Endothelial cell of umbilical vein (primary cell): ENCODE data around the gene PROZ. TPM values are rescaled to one million over a fixed set of nuclear protein-coding genes. Genes with fewer than 3 reads are reported as not detected.

Source experiments
- BruUV-seq: library from RNA; stranded (reverse); fragments of 400-500 nt; replicated peaks from 2 replicates; lab custom pipeline; 2021; lab: Mats Ljungman, UMichigan
- CTCF ChIA-PET: fragments of 300-600, 350-600 bp; sonication (Branson Sonifier 250); formaldehyde crosslinking; loops from one replicate; lab custom pipeline; 2021; ENCODE audit warnings: antibody characterized with exemption, inconsistent platforms; lab: Charles Lee
- POLR2A ChIA-PET: fragments of 300-600, 350-600 bp; sonication (Branson Sonifier 250); formaldehyde crosslinking; loops from one replicate; lab custom pipeline; 2021; ENCODE audit warnings: antibody characterized with exemption, inconsistent platforms; lab: Charles Lee
- DNase-seq: peaks from one replicate; pipeline ENCODE4 v3.0.0-alpha.2; 2011; ENCODE audit warnings: low read depth, low spot score
- FAIRE-seq: peaks from 2 replicates; lab custom pipeline; 2011; peaks lifted over from hg19 to GRCh38; lab: Jason Lieb, UNC
- H2AFZ ChIP-seq: 2 replicates; pipeline ENCODE4 v1.6.0; 2012; ENCODE audit warnings: low read depth, low read length, control low read depth, inconsistent platforms
- H3K27ac ChIP-seq: 2 replicates; pipeline ENCODE4 v1.5.1; 2011; ENCODE audit warnings: low read depth, mild to moderate bottlenecking, control low read depth, low read length, moderate library complexity; ENCODE audit not compliant: insufficient read depth
- H3K27me3 ChIP-seq, 2 experiments: 2 replicates each; pipeline versions ENCODE4 v1.6.0 to v1.6.1; 2011; ENCODE audit warnings: low read length in 2 of 2, mixed read lengths in 1 of 2; ENCODE audit not compliant: control insufficient read depth in 2 of 2, insufficient read depth in 2 of 2
- H3K36me3 ChIP-seq, 2 experiments: 2 replicates in 1 of 2; 3 replicates in 1 of 2; pipeline ENCODE4 v1.5.1; 2011; ENCODE audit warnings: low read length in 2 of 2, mild to moderate bottlenecking in 1 of 2, moderate library complexity in 1 of 2; ENCODE audit not compliant: control insufficient read depth in 2 of 2, insufficient read depth in 2 of 2; ENCODE audit errors: extremely low read depth in 1 of 2
- H3K4me1 ChIP-seq: 3 replicates; pipeline ENCODE4 v1.5.1; 2011; ENCODE audit warnings: mild to moderate bottlenecking, low read length; ENCODE audit not compliant: control insufficient read depth, insufficient read depth; ENCODE audit errors: extremely low read depth
- H3K4me2 ChIP-seq: 2 replicates; pipeline ENCODE4 v1.6.1; 2011; ENCODE audit warnings: low read length, control low read depth, mixed read lengths; ENCODE audit not compliant: insufficient read depth
- H3K4me3 ChIP-seq, 3 experiments: fragments of 200-600 bp in 1 of 3; sonication (generic), shearing (Covaris generic) in 1 of 3; replicated peaks in 1 of 3; 2 replicates each; pipeline ENCODE4 v1.5.1; 2011 to 2016; ENCODE audit warnings: control low read depth in 3 of 3, low read length in 3 of 3, mild to moderate bottlenecking in 2 of 3, inconsistent platforms in 1 of 3, low read depth in 1 of 3, moderate library complexity in 1 of 3; ENCODE audit not compliant: insufficient read depth in 1 of 3
- H3K79me2 ChIP-seq: 2 replicates; pipeline ENCODE4 v1.6.0; 2012; ENCODE audit warnings: low read length, inconsistent platforms; ENCODE audit not compliant: control insufficient read depth, insufficient read depth
- H3K9ac ChIP-seq: replicated peaks from 2 replicates; pipeline ENCODE3; 2011; ENCODE audit warnings: low read length, control low read depth; ENCODE audit not compliant: insufficient read depth; ENCODE audit errors: extremely low read depth
- H3K9me1 ChIP-seq: replicated peaks from 3 replicates; pipeline ENCODE4 v1.6.0; 2011; ENCODE audit warnings: mild to moderate bottlenecking, low read length; ENCODE audit not compliant: control insufficient read depth, insufficient read depth; ENCODE audit errors: extremely low read depth
- H3K9me3 ChIP-seq: replicated peaks from 2 replicates; pipeline ENCODE4 v1.5.1; 2012; ENCODE audit warnings: low read length, inconsistent platforms; ENCODE audit not compliant: control insufficient read depth, insufficient read depth
- H4K20me1 ChIP-seq: replicated peaks from 2 replicates; pipeline ENCODE3; 2011; ENCODE audit warnings: mild to moderate bottlenecking, low read length; ENCODE audit not compliant: control insufficient read depth, insufficient read depth; ENCODE audit errors: extremely low read depth
- EZH2 ChIP-seq: IDR thresholded peaks from 2 replicates; pipeline ENCODE4 v1.6.1; 2012; ENCODE audit warnings: borderline replicate concordance, low read depth, mild to moderate bottlenecking, moderate library complexity, low read length, inconsistent platforms; ENCODE audit not compliant: severe bottlenecking
- FOS ChIP-seq: IDR thresholded peaks from 2 replicates; pipeline ENCODE4 v1.6.1; 2011; ENCODE audit warnings: mild to moderate bottlenecking, low read length, moderate library complexity, borderline replicate concordance; ENCODE audit not compliant: insufficient read depth
- GATA2 ChIP-seq: IDR thresholded peaks from 2 replicates; pipeline ENCODE4 v1.7.0; 2011; ENCODE audit warnings: low read depth, mild to moderate bottlenecking, moderate library complexity, mixed read lengths, low read length; ENCODE audit not compliant: insufficient read length, insufficient read depth
- JUN ChIP-seq: IDR thresholded peaks from 2 replicates; pipeline ENCODE4 v1.6.1; 2011; ENCODE audit warnings: borderline replicate concordance, low read depth; ENCODE audit not compliant: insufficient read length, insufficient read depth
- MYC ChIP-seq: IDR thresholded peaks from one replicate; pipeline ENCODE4 v1.6.1; 2011; ENCODE audit warnings: mild to moderate bottlenecking, low read depth, low read length
- POLR2A ChIP-seq: IDR thresholded peaks from 2 replicates; pipeline ENCODE4 v1.6.1; 2012; ENCODE audit warnings: low read depth, mild to moderate bottlenecking, control low read depth, low read length
- POLR2AphosphoS5 ChIP-seq: IDR thresholded peaks from 2 replicates; pipeline ENCODE4 v1.6.1; 2012; ENCODE audit warnings: low read depth, mild to moderate bottlenecking, control low read depth, low read length, moderate library complexity; ENCODE audit not compliant: insufficient read depth
- dilution Hi-C: fragments of 300-500 bp; cut with MboI; formaldehyde crosslinking; loops from one replicate; pipeline ENCODE4 v1.15.0; 2019; ENCODE audit warnings: low sequenced_read_pairs; ENCODE audit not compliant: extremely low pct_ligation_motif_present
- intact Hi-C: fragments of 100-400 bp; cut with micrococcal nuclease; formaldehyde crosslinking; loops from one replicate; pipeline ENCODE4 v1.10.0; 2022
- polyA plus RNA-seq, 4 experiments: library from polyadenylated mRNA; depleted of rRNA in 3 of 4; stranded (reverse) in 3 of 4; unstranded in 1 of 4; fragments of >200 nt; gene quantifications; 2 replicates each; pipeline versions ENCODE4 v1.2.1 to v1.2.3, GENCODE V29; 2011 to 2012; ENCODE audit warnings: missing spikeins in 1 of 4
- total RNA-seq: library from RNA; stranded (reverse); gene quantifications from 2 replicates; pipeline ENCODE4 v1.2.3, GENCODE V29; 2021
- TF ChIP-seq, protein P1 (sequence below): IDR thresholded peaks from 2 replicates; pipeline ENCODE4 v1.6.1; 2011; ENCODE audit not compliant: insufficient read depth, insufficient read length
- TF ChIP-seq, protein P2 (sequence below), 2 donors: IDR thresholded peaks; 1 replicate in 1 of 2; 2 replicates in 1 of 2; pipeline ENCODE4 v1.5.1; 2011; ENCODE audit warnings: low read length in 2 of 2, mild to moderate bottlenecking in 2 of 2, moderate library complexity in 2 of 2, control low read depth in 1 of 2, inconsistent platforms in 1 of 2, low read depth in 1 of 2; ENCODE audit not compliant: insufficient read depth in 1 of 2; ENCODE audit errors: extremely low read depth in 1 of 2

PROZ gene
- total and polyA plus RNA-seq, 2 donors (not counting 3 experiments of a cell fraction or from before 2014, with no cell fraction given) = not detected

DNA sequence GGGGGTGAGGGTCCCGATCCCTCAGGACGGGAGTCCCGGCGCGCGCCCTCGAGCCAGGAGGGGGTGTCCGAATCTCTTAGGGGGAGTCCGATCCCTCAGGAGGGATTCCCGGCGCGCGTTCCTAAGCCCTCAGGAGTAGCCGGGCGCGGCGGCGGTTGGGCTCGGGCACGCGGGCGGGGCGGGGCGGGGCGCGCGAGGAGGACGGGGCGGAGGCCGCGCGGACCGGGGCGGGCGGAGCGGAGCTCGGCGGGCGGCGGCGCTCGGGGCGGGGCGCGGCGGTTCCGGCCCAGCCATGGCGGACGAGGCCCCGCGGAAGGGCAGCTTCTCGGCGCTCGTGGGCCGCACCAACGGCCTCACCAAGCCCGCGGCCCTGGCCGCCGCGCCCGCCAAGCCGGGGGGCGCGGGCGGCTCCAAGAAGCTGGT, 50.9 kb downstream of the PROZ start, which contains the start of gene CUL4A:
TSS of gene CUL4A (plus strand) at position 278 of the 423 bp plus-strand sequence. CDS start at position 293, 15 bp downstream.
- H3K9me1 ChIP-seq = no peaks in the 10 kb centered on the region
- FAIRE-seq = peak; percentile 21
- H3K36me3 ChIP-seq = peaks cover 0 to 2% of the 10 kb centered on the region in 2 experiments
- BruUV-seq = no TSS peak
- intact Hi-C loops = loop anchor here (1.0 to 5.0 kb wide), 4 partner anchors 22 to 267 kb away; no protein-coding TSS in a partner anchor
- no peaks in the 10 kb centered on the region for H3K27me3 ChIP-seq
- no peak for DNase-seq
- dilution Hi-C loops = no loop called here
- H3K79me2 ChIP-seq = peaks cover 87% of the 10 kb centered on the region
- H2AFZ ChIP-seq = peak within 1 kb of the TSS; percentile 84
- peak within 1 kb of the TSS; percentile 73 to 92 (median 91) for H3K4me3 ChIP-seq
- peak within 1 kb of the TSS; percentile 98 for H3K9ac ChIP-seq
- peaks cover 2% of the 10 kb centered on the region for H4K20me1 ChIP-seq
- ChIA-PET CTCF (interaction anchor here (1.0 to 1.8 kb wide), 4 partner anchors 22 to 175 kb away, joined by 3 to 4 read pairs (median 3); no protein-coding TSS in a partner anchor), POLR2A (interaction anchor here (1.4 to 1.8 kb wide), 2 partner anchors 18 to 22 kb away, joined by 3 to 6 read pairs; no protein-coding TSS in a partner anchor)
- peak within 1 kb of the TSS; percentile 98 for H3K27ac ChIP-seq
- peak within 1 kb of the TSS; percentile 91 for H3K4me2 ChIP-seq
- TF ChIP-seq FOS = no peak
- TF ChIP-seq POLR2A = peak; percentile 40
- no peak for TF ChIP-seq MYC
- no peaks in the 10 kb centered on the region for H3K9me3 ChIP-seq
- peaks cover 19% of the 10 kb centered on the region for H3K4me1 ChIP-seq

DNA sequence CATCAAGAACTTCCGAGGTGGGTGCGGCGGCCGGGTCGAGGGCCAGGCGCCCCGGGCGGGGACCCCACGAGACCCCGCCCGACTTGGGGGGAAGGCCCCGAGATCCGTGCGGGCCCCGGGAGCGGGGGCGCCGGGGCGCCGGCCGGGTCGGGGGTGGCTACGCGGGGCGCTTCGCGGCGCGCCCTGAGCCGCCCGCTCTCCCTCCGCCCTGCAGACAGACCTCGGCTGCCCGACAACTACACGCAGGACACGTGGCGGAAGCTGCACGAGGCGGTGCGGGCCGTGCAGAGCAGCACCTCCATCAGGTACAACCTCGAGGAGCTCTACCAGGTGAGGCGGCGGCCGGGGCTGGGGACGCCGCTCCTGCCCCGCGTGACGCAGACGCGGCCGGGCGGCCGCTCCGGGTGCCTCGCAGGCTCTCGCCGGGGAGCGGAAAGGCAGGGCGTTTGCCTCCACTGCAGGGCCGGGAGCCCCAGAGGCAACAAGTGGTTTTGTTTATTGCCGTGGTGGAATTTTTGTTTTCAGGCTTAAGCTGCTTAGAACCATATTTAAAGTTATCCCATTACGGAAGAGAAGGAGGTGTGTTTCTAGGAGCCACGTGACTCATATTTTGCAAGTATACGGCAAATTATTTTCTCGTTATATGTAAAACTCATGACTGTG, 51.4 kb downstream of the PROZ start:
- Histone ChIP-seq H3K36me3 (peaks cover 0 to 2% of the 10 kb centered on the region in 2 experiments), H3K4me3 (peak overlapping the region; percentile 73 to 92 (median 91)), H3K27me3 (no peaks in the 10 kb centered on the region), H3K79me2 (peaks cover 87% of the 10 kb centered on the region), H4K20me1 (peaks cover 2% of the 10 kb centered on the region), H3K9me1 (no peaks in the 10 kb centered on the region), H2AFZ (peak overlapping the region; percentile 39), H3K4me2 (peak overlapping the region; percentile 91), H3K9me3 (no peaks in the 10 kb centered on the region), H3K27ac (peak overlapping the region; percentile 69), H3K9ac (peak overlapping the region; percentile 98), H3K4me1 (peaks cover 19% of the 10 kb centered on the region)
- DNase-seq = peak; percentile 58
- peak; percentile 75 for FAIRE-seq
- no peak for TF ChIP-seq JUN
- TF ChIP-seq GATA2 = no peak
- TF ChIP-seq, protein P1, sequence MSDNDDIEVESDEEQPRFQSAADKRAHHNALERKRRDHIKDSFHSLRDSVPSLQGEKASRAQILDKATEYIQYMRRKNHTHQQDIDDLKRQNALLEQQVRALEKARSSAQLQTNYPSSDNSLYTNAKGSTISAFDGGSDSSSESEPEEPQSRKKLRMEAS = peak; percentile 81
- TF ChIP-seq POLR2A = no peak
- TF ChIP-seq MYC = peak; percentile 9
- no peak for TF ChIP-seq FOS
- TF ChIP-seq, protein P2, sequence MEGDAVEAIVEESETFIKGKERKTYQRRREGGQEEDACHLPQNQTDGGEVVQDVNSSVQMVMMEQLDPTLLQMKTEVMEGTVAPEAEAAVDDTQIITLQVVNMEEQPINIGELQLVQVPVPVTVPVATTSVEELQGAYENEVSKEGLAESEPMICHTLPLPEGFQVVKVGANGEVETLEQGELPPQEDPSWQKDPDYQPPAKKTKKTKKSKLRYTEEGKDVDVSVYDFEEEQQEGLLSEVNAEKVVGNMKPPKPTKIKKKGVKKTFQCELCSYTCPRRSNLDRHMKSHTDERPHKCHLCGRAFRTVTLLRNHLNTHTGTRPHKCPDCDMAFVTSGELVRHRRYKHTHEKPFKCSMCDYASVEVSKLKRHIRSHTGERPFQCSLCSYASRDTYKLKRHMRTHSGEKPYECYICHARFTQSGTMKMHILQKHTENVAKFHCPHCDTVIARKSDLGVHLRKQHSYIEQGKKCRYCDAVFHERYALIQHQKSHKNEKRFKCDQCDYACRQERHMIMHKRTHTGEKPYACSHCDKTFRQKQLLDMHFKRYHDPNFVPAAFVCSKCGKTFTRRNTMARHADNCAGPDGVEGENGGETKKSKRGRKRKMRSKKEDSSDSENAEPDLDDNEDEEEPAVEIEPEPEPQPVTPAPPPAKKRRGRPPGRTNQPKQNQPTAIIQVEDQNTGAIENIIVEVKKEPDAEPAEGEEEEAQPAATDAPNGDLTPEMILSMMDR (IDR thresholded peaks at IDR 0.05; ENCODE audit: extremely low read depth in 1 of 2, insufficient read depth in 1 of 2, low read depth in 1 of 2, low read length in 2 of 2) = no peak
- no peak for TF ChIP-seq EZH2
- no peak for TF ChIP-seq POLR2AphosphoS5
- intact Hi-C loops (loop anchor here (1.0 to 5.0 kb wide), 4 partner anchors 23 to 268 kb away; no protein-coding TSS in a partner anchor), dilution Hi-C loops (no loop called here)
- BruUV-seq = no TSS peak
- ChIA-PET CTCF (interaction anchor here (1.0 to 1.8 kb wide), 4 partner anchors 23 to 175 kb away, joined by 3 to 4 read pairs (median 3); no protein-coding TSS in a partner anchor), POLR2A (interaction anchor here (1.8 kb wide), 1 partner anchor 18 kb away, joined by 3 read pairs; no protein-coding TSS in a partner anchor)
